H9 (cell line): ENCODE measurements around the gene HOXC12. TPM values are rescaled to one million over a fixed set of nuclear protein-coding genes. Genes with fewer than 3 reads are reported as not detected.

Experiments used
- DNase-seq: peaks from one replicate; pipeline ENCODE4 v3.0.0-alpha.2; 2017
- H2AFZ ChIP-seq: one replicate; pipeline ENCODE4 v1.6.1; 2013; ENCODE audit warnings: mild to moderate bottlenecking, low read length, control low read depth, moderate library complexity
- H2AK5ac ChIP-seq: 2 replicates; pipeline ENCODE4 v1.6.1; 2013; ENCODE audit warnings: low read length, control low read depth, mixed read lengths; ENCODE audit not compliant: insufficient read length
- H2BK120ac ChIP-seq: one replicate; pipeline ENCODE4 v1.6.1; 2013; ENCODE audit warnings: low read depth, mild to moderate bottlenecking, low read length, control low read depth, inconsistent platforms; ENCODE audit not compliant: poor library complexity, severe bottlenecking
- H2BK12ac ChIP-seq: 2 replicates; pipeline ENCODE4 v1.6.1; 2013; ENCODE audit warnings: low read length, control low read depth, mixed read lengths, low read depth; ENCODE audit not compliant: insufficient read length
- H2BK15ac ChIP-seq: 2 replicates; pipeline ENCODE4 v1.6.1; 2013; ENCODE audit warnings: low read depth, low read length, control low read depth
- H2BK20ac ChIP-seq: one replicate; pipeline ENCODE4 v1.6.1; 2013; ENCODE audit warnings: low read depth, mild to moderate bottlenecking, low read length, control low read depth, inconsistent platforms; ENCODE audit not compliant: poor library complexity, severe bottlenecking
- H2BK5ac ChIP-seq: 2 replicates; pipeline ENCODE4 v1.6.1; 2013; ENCODE audit warnings: low read length, control low read depth, mixed read lengths; ENCODE audit not compliant: insufficient read length
- H3K14ac ChIP-seq: 2 replicates; pipeline ENCODE4 v1.6.1; 2013; ENCODE audit warnings: low read length, control low read depth; ENCODE audit not compliant: insufficient read depth
- H3K18ac ChIP-seq: 2 replicates; pipeline ENCODE4 v1.6.1; 2013; ENCODE audit warnings: low read depth, mild to moderate bottlenecking, mixed read lengths, low read length, control low read depth; ENCODE audit not compliant: insufficient read length
- H3K23ac ChIP-seq: 2 replicates; pipeline ENCODE4 v1.6.1; 2013; ENCODE audit warnings: low read length, control low read depth, mixed read lengths, low read depth; ENCODE audit not compliant: insufficient read length
- H3K23me2 ChIP-seq: 2 replicates; pipeline ENCODE4 v1.6.1; 2013; ENCODE audit warnings: low read depth, mild to moderate bottlenecking, mixed read lengths, low read length, control low read depth; ENCODE audit not compliant: insufficient read length, poor library complexity, severe bottlenecking
- H3K27ac ChIP-seq: 2 replicates; pipeline ENCODE4 v1.5.1; 2013; ENCODE audit warnings: low read length, control low read depth, mixed read lengths, low read depth; ENCODE audit not compliant: insufficient read length
- H3K27me3 ChIP-seq: 2 replicates; pipeline ENCODE4 v1.6.1; 2013; ENCODE audit warnings: low read length, control low read depth, inconsistent platforms; ENCODE audit not compliant: insufficient read depth
- H3K4ac ChIP-seq: 2 replicates; pipeline ENCODE4 v1.6.1; 2013; ENCODE audit warnings: low read depth, mild to moderate bottlenecking, control low read depth, inconsistent platforms, low read length, moderate library complexity
- H3K4me1 ChIP-seq: 2 replicates; pipeline ENCODE4 v1.6.1; 2013; ENCODE audit warnings: low read length, control low read depth, inconsistent platforms; ENCODE audit not compliant: insufficient read depth
- H3K4me2 ChIP-seq: 2 replicates; pipeline ENCODE4 v1.6.1; 2013; ENCODE audit warnings: low read length, control low read depth, mixed read lengths; ENCODE audit not compliant: insufficient read length, insufficient read depth
- H3K56ac ChIP-seq: 2 replicates; pipeline ENCODE4 v1.6.1; 2013; ENCODE audit warnings: low read depth, mild to moderate bottlenecking, mixed read lengths, low read length, control low read depth; ENCODE audit not compliant: insufficient read length
- H3K79me1 ChIP-seq: 2 replicates; pipeline ENCODE4 v1.6.1; 2013; ENCODE audit warnings: low read depth, mild to moderate bottlenecking, moderate library complexity, low read length, control low read depth, inconsistent platforms; ENCODE audit not compliant: insufficient read depth, poor library complexity, severe bottlenecking
- H3K79me2 ChIP-seq: 2 replicates; pipeline ENCODE4 v1.6.1; 2013; ENCODE audit warnings: low read length, control low read depth, inconsistent platforms; ENCODE audit not compliant: insufficient read depth
- H3K9ac ChIP-seq: 2 replicates; pipeline ENCODE4 v1.6.1; 2013; ENCODE audit warnings: low read length, control low read depth, mixed read lengths; ENCODE audit not compliant: insufficient read length; ENCODE audit errors: extremely low read depth
- H3K9me3 ChIP-seq: one replicate; pipeline ENCODE4 v1.6.1; 2013; ENCODE audit warnings: low read depth, low read length, inconsistent platforms; ENCODE audit not compliant: control insufficient read depth
- H3T11ph ChIP-seq: one replicate; pipeline ENCODE4 v1.6.1; 2013; ENCODE audit warnings: mild to moderate bottlenecking, low read length, control low read depth, inconsistent platforms
- H4K20me1 ChIP-seq: one replicate; pipeline ENCODE4 v1.6.1; 2013; ENCODE audit not compliant: control insufficient read depth, insufficient read length, insufficient read depth
- H4K5ac ChIP-seq: 2 replicates; pipeline ENCODE4 v1.6.1; 2013; ENCODE audit warnings: low read depth, mild to moderate bottlenecking, mixed read lengths, low read length, control low read depth; ENCODE audit not compliant: insufficient read length
- H4K8ac ChIP-seq: replicated peaks from 2 replicates; pipeline ENCODE4 v1.6.1; 2013; ENCODE audit warnings: low read length, control low read depth, mixed read lengths, low read depth; ENCODE audit not compliant: insufficient read length
- H4K91ac ChIP-seq: 2 replicates; pipeline ENCODE4 v1.6.1; 2013; ENCODE audit warnings: low read depth, mild to moderate bottlenecking, moderate library complexity, mixed read lengths, low read length, control low read depth; ENCODE audit not compliant: insufficient read length
- H3K27ac Mint-ChIP-seq, 3 experiments: 2 replicates in 2 of 3; 3 replicates in 1 of 3; pipeline ENCODE4 v1.8.0; 2020 to 2021; ENCODE audit warnings: mixed read lengths in 3 of 3, mild to moderate bottlenecking in 1 of 3, moderate library complexity in 1 of 3
- H3K27me3 Mint-ChIP-seq: 2 replicates; pipeline ENCODE4 v1.8.0; 2021; ENCODE audit warnings: low read depth, mild to moderate bottlenecking, moderate library complexity, mixed read lengths
- H3K36me3 Mint-ChIP-seq, 3 experiments: 2 replicates in 2 of 3; 3 replicates in 1 of 3; pipeline ENCODE4 v1.8.0; 2020 to 2021; ENCODE audit warnings: low read depth in 3 of 3, mixed read lengths in 3 of 3; ENCODE audit not compliant: insufficient read depth in 1 of 3
- H3K4me1 Mint-ChIP-seq, 2 experiments: 2 replicates each; pipeline ENCODE4 v1.8.0; 2020; ENCODE audit warnings: mixed read lengths in 2 of 2
- H3K4me3 Mint-ChIP-seq, 2 experiments: 2 replicates in 1 of 2; 3 replicates in 1 of 2; pipeline ENCODE4 v1.8.0; 2020 to 2021; ENCODE audit warnings: mild to moderate bottlenecking in 2 of 2, mixed read lengths in 2 of 2, moderate library complexity in 1 of 2
- H3K9me3 Mint-ChIP-seq, 2 experiments: 2 replicates in 1 of 2; 3 replicates in 1 of 2; pipeline ENCODE4 v1.8.0; 2020; ENCODE audit warnings: mild to moderate bottlenecking in 2 of 2, mixed read lengths in 2 of 2, moderate library complexity in 1 of 2
- WGBS: extraction: QIAGEN DNeasy Blood & Tissue Kit; methylation state at CpG from one replicate; pipeline ENCODE4 v1.1.7; 2013; ENCODE audit warnings: missing lambda C conversion rate, low lambda C conversion rate, mixed read lengths; ENCODE audit not compliant: insufficient read length; ENCODE audit errors: extremely low coverage; 5-methylcytosine and 5-hydroxymethylcytosine counted together
- total RNA-seq: library from RNA; stranded (reverse); gene quantifications from 2 replicates; pipeline ENCODE4 v1.2.1, GENCODE V29; 2021
- TF ChIP-seq, protein P1 (sequence below): fragments of 200-600 bp; sonication (generic); conservative IDR thresholded peaks from 3 replicates; pipeline ENCODE4 v1.8.0; 2021; ENCODE audit warnings: antibody characterized with exemption, mild to moderate bottlenecking

HOXC12 gene
- total RNA-seq, 1 experiment from 2014 or later, result not detected

DNA sequence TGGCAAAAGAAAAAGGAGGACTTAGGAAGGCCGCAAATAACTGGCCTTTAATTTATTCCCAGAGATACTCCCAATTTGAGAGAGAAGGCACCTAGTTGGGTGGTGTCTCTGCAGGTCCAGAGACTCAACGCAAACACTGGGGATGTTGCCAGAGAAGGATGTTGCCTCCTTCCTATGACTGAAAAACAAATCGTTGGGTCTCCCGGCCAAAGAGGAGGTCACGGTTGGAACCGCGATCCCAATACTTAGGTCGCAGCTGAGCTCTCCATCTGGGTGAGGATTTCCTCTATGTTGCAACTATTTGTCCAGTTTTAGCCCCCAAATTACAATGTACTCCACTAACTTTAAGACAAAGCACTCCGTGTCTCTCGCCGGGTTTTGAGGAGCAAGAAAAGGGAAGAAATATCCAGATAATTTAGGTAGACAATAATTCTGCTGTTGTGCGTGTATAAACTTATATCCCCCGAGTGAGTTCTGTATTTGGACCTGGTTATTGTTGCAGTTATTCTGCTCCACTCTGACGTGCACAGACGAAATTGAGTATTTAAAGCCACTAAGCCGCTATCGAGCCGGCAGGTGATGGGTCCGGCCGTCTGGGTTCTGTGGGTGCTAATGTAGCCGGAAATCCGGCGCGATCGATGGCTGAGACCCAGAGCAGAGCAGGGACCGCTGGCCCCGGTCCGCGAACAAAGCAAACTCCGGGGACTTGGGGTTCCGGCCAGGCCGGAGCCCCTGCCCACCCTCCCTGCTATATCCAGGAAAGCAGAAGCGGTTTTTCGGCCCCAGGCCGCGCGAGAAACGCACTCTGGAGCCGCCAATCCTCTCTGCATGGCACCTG is 5.7 kb downstream of the HOXC12 start:
- Histone ChIP-seq H3K4me1 (no peaks in the 10 kb centered on the region), H3K23me2 (no peaks in the 10 kb centered on the region), H2AK5ac (no peak overlapping the region), H3K4me2 (no peak overlapping the region), H3K79me2 (no peaks in the 10 kb centered on the region), H3K9ac (no peak overlapping the region), H2BK15ac (no peak overlapping the region), H2AFZ (no peak overlapping the region), H3K27me3 (peaks cover 100% of the 10 kb centered on the region), H3K18ac (no peak overlapping the region), H3T11ph (no peak overlapping the region), H3K9me3 (no peaks in the 10 kb centered on the region), H2BK5ac (no peak overlapping the region), H3K56ac (no peak overlapping the region), H3K27ac (no peak overlapping the region), H3K79me1 (no peaks in the 10 kb centered on the region), H3K14ac (no peak overlapping the region), H4K20me1 (no peaks in the 10 kb centered on the region), H4K8ac (no peak overlapping the region), H4K5ac (no peak overlapping the region), H3K23ac (no peak overlapping the region), H2BK20ac (no peak overlapping the region), H4K91ac (no peak overlapping the region), H2BK12ac (no peak overlapping the region), H2BK120ac (no peak overlapping the region), H3K4ac (no peak overlapping the region)
- no CpG with 5 or more reads among the region's 39 CpGs for WGBS
- no peak overlapping the region; a peak in 1 of 7 replicates for H3K27ac Mint-ChIP-seq
- peaks cover under 1 to 6% of the 10 kb centered on the region in 2 experiments; a peak in 3 of 4 replicates for H3K4me1 Mint-ChIP-seq
- H3K4me3 Mint-ChIP-seq, result no peak overlapping the region
- DNase-seq, result no peak
- H3K9me3 Mint-ChIP-seq, result peaks cover 0 to 8% of the 10 kb centered on the region in 2 experiments; a peak in 2 of 5 replicates
- H3K36me3 Mint-ChIP-seq, result no peaks in the 10 kb centered on the region; a peak in 2 of 7 replicates
- TF ChIP-seq, protein P1, sequence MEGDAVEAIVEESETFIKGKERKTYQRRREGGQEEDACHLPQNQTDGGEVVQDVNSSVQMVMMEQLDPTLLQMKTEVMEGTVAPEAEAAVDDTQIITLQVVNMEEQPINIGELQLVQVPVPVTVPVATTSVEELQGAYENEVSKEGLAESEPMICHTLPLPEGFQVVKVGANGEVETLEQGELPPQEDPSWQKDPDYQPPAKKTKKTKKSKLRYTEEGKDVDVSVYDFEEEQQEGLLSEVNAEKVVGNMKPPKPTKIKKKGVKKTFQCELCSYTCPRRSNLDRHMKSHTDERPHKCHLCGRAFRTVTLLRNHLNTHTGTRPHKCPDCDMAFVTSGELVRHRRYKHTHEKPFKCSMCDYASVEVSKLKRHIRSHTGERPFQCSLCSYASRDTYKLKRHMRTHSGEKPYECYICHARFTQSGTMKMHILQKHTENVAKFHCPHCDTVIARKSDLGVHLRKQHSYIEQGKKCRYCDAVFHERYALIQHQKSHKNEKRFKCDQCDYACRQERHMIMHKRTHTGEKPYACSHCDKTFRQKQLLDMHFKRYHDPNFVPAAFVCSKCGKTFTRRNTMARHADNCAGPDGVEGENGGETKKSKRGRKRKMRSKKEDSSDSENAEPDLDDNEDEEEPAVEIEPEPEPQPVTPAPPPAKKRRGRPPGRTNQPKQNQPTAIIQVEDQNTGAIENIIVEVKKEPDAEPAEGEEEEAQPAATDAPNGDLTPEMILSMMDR, result no peak
- peaks cover 100% of the 10 kb centered on the region for H3K27me3 Mint-ChIP-seq
